Activated CD4-positive, alpha-beta T cell treated with anti-CD3 and anti-CD28 coated beads, Interleukin-2, amount 10 ng/mL, durations not matched to agents 24 days and 14 days (primary cell): Measurements from ENCODE around the gene KRTAP12-2. TPM values are rescaled to one million over a fixed set of nuclear protein-coding genes. Genes with fewer than 3 reads are reported as not detected.
A peak's percentile ranks its signal among the peaks of the same experiment; 100 is the strongest.

ENCODE experiments used
- DNase-seq: peaks from one replicate; pipeline ENCODE4 v3.0.0; 2022
- H3K27ac Mint-ChIP-seq: one replicate; pipeline ENCODE4 v1.8.0; 2022; ENCODE audit warnings: mild to moderate bottlenecking, mixed read lengths
- H3K27me3 Mint-ChIP-seq: one replicate; pipeline ENCODE4 v1.8.0; 2022; ENCODE audit warnings: mixed read lengths
- H3K36me3 Mint-ChIP-seq: one replicate; pipeline ENCODE4 v1.8.0; 2022; ENCODE audit warnings: low read depth, mild to moderate bottlenecking, mixed read lengths
- H3K4me1 Mint-ChIP-seq: one replicate; pipeline ENCODE4 v1.8.0; 2021; ENCODE audit warnings: mixed read lengths
- H3K4me3 Mint-ChIP-seq: one replicate; pipeline ENCODE4 v1.8.0; 2022; ENCODE audit warnings: mild to moderate bottlenecking, moderate library complexity, mixed read lengths
- H3K9me3 Mint-ChIP-seq: one replicate; pipeline ENCODE4 v1.8.0; 2021; ENCODE audit warnings: mixed read lengths
- intact Hi-C: fragments of 100-400 bp; cut with micrococcal nuclease; formaldehyde crosslinking; loops from one replicate; pipeline ENCODE4 v1.15.1; 2023
- total RNA-seq: library from RNA; stranded (reverse); gene quantifications from 2 replicates; pipeline ENCODE4 v1.2.3, GENCODE V29; 2022

Gene KRTAP12-2, protein sequence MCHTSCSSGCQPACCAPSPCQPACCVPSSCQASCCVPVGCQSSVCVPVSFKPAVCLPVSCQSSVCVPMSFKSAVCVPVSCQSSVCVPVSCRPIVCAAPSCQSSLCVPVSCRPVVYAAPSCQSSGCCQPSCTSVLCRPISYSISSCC
- total RNA-seq: not detected in 2 replicates

DNA sequence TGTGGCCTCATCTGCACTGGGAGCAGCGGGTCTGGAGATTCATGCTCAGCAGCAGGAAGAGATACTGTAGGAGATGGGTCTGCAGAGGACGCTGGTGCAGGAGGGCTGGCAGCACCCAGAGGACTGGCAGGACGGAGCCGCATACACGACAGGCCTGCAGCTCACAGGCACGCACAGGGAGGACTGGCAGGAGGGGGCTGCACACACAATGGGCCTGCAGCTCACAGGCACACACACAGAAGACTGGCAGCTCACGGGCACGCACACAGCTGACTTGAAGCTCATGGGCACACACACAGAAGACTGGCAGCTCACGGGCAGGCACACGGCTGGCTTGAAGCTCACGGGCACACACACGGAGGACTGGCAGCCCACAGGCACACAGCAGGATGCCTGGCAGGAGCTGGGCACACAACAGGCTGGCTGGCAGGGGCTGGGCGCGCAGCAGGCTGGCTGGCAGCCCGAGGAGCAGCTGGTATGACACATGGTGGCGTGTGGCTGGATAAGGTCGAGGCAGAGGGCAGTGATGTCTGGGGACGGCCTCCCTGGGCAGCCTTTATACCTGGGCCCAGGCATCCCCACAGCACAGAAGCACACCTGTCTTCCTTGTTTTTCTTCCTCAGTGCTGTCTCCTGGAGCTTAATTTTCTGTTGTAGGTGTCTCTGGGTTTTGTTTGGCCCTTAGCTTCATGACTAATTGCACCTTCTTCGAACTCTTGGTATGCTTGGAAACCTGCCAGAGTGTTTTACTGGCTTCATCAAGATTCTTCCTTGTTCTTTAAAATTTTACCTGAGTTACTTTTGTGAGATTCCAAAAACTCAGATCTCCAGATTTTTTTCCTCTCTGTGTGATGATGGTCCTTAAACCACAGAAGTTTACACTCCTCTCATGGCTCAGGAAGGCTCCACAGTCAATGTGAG, at the start of gene KRTAP12-2:
TSS of gene KRTAP12-2 (minus strand) at position 527 of the 920 bp plus-strand sequence. CDS start at position 486, 41 bp downstream.
- intact Hi-C loops: no loop called here
- Mint-ChIP-seq H3K27ac (no peak within 1 kb of the TSS), H3K36me3 (peaks cover 4% of the 10 kb centered on the region), H3K4me3 (no peak within 1 kb of the TSS), H3K9me3 (peaks cover 27% of the 10 kb centered on the region), H3K4me1 (no peaks in the 10 kb centered on the region), H3K27me3 (peaks cover 20% of the 10 kb centered on the region)
- DNase-seq: no peak

DNA sequence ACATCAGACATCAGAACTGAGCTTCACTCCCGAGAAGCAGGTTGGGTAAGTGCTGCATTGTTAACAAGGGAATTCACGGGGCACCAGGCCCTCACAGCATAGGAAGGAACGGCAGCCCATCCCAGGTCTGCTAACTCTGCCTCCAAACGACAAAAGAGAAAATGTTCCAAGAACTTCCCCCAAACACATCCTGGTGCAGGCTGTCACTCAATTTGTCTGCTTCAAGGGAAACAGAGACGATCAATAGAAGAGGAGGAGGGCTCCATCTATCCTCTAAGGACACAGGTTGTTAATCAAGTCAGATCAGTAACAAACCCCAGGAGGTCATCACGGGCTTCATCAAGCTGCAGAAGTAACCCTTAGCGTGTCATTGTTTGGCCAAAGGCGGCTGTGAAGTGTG, 48.2 kb upstream of the KRTAP12-2 start:
- Mint-ChIP-seq H3K4me3 (no peak overlapping the region), H3K9me3 (peaks cover 7% of the 10 kb centered on the region), H3K36me3 (peaks cover 2% of the 10 kb centered on the region), H3K27me3 (peaks cover 70% of the 10 kb centered on the region), H3K4me1 (peaks cover 9% of the 10 kb centered on the region), H3K27ac (no peak overlapping the region)
- intact Hi-C loops: no loop called here
- no peak for DNase-seq

DNA sequence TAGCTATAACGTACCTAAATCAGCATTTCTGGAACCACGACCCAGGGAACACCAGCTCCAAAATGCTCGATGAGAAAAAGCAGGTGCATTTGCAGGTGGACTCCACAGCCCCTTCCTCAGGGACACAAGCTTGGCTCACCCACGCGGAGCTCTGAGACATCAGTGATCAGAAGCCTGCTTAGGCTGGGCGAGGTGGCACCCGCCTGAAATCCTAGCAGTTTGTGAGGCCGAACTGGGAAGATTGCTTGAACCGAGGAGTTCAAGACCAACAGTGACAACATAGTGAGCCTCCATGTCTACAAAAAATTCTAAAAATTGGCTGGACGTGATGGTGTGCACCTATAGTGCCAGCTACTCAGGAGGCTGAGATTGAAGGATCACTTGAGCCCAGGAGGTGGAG, 47.1 kb upstream of the KRTAP12-2 start:
- Mint-ChIP-seq H3K4me3 (no peak overlapping the region), H3K4me1 (peaks cover 9% of the 10 kb centered on the region), H3K27ac (no peak overlapping the region), H3K27me3 (peaks cover 70% of the 10 kb centered on the region), H3K36me3 (peaks cover 5% of the 10 kb centered on the region), H3K9me3 (peaks cover 7% of the 10 kb centered on the region)
- intact Hi-C loops: no loop called here
- DNase-seq: no peak

DNA sequence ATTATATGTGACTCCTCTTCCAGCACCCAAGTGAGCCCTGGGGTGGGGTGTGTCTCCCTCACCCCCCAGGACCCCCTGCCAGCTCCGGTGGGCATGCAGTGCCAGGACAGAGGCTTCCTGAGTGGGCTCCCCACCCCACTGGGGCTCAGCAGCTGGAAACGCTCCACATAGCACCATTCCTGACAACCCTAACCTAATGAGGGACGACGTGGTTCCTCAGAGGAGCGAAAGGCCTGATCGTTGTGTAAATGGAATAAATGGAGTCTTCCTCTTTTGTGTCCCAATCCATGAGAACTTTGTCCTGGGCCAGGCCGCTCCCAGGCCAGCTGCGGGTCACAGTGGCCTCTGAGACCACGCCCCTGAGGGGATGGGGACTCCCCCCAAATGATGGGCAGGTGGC, 46.4 kb upstream of the KRTAP12-2 start:
- intact Hi-C loops: no loop called here
- Mint-ChIP-seq H3K36me3 (peaks cover 5% of the 10 kb centered on the region), H3K4me3 (no peak overlapping the region), H3K27ac (no peak overlapping the region), H3K27me3 (peaks cover 70% of the 10 kb centered on the region), H3K9me3 (peaks cover 7% of the 10 kb centered on the region), H3K4me1 (peaks cover 9% of the 10 kb centered on the region)
- DNase-seq: no peak

GRCh38 chr21:44712203-44713028, 45.7 kb upstream of the KRTAP12-2 start:
- peaks cover 7% of the 10 kb centered on the region for H3K9me3 Mint-ChIP-seq
- peaks cover 5% of the 10 kb centered on the region for H3K36me3 Mint-ChIP-seq
- peaks cover 75% of the 10 kb centered on the region for H3K27me3 Mint-ChIP-seq
- peaks cover 9% of the 10 kb centered on the region for H3K4me1 Mint-ChIP-seq
- no peak overlapping the region for H3K4me3 Mint-ChIP-seq
- intact Hi-C loops: no loop called here
- DNase-seq: no peak
- H3K27ac Mint-ChIP-seq: no peak overlapping the region

DNA sequence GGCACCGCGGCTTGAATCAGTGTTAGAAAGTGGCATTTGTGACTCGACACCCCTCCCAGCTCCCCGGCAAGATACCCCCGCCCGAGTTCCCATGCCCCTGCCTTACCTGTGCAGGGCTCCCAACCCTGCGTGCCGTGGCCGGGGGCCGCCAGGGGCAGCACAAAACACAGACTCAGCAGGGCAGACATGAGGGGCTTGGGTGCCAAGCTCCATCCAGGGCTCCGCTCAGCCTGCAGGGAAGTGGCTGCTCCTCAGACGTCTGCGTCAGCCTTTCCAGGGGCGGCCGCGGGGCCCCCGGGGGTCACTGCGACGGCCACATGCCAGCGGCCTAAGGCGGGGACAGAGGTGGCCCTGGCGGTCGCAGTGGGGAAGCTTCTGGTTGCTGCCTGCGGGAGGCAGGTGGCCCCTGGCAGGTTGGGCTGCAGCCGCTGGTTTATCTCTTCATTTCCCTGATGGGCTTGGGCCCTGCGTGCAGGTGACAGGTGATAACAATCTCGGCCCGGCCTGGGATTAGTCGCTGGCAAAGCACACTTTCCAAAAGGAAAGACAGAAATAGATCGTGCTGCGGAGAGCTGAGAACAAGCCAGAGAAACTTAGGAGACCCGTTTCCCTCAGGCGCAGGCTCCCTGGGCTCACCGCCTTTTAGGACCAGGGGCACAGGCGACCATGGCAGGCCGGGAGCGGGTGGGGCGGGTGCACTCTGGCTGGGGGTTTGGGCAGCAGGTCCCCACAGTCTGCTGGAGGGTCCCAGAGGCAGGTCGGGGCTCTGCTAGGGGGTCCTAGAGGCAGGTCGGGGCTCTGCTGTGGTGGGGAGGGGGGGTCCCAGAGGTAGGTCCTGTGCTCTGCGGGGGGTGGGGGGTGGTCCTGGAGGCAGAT, 44.8 kb upstream of the KRTAP12-2 start, which contains the start of gene TSPEAR:
TSS of gene TSPEAR (minus strand) at position 246 of the 876 bp plus-strand sequence. CDS start at position 188, 58 bp downstream.
- H3K27ac Mint-ChIP-seq: no peak within 1 kb of the TSS
- peaks cover 5% of the 10 kb centered on the region for H3K36me3 Mint-ChIP-seq
- H3K9me3 Mint-ChIP-seq: peaks cover 7% of the 10 kb centered on the region
- DNase-seq: no peak
- intact Hi-C loops: no loop called here
- H3K4me3 Mint-ChIP-seq: no peak within 1 kb of the TSS
- H3K27me3 Mint-ChIP-seq: peaks cover 80% of the 10 kb centered on the region
- H3K4me1 Mint-ChIP-seq: peaks cover 9% of the 10 kb centered on the region

DNA sequence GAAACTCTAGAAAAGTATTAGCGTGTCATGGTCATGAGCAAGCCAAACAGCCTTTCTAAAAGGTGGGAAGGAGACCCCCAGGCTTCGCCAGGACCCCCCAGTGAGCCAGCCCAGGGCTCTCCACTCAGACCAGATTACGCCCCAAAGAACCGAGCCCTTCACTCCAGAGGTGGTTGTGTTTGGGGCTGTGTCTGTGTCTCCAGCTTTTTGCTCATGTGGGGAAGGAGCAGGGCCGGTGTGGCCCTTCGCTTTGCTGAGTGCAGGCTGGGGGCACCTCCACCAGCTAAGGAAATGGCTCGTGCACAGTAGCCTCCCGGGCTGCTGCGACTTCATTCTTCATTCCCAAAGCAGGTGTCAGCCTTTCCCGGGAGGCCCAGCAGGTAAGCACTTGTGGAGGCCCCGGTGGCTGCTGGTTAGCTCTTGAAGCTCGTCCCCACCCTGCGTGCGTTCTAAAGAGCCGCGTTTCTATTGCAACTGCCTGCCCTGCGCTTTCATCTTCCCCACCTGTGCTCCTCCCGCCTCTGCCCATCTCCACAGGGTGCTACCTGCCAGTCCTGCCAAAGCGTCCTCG, 44.1 kb upstream of the KRTAP12-2 start:
- Mint-ChIP-seq H3K9me3 (peaks cover 5% of the 10 kb centered on the region), H3K36me3 (peaks cover 7% of the 10 kb centered on the region), H3K4me3 (no peak overlapping the region), H3K27ac (no peak overlapping the region), H3K27me3 (peaks cover 82% of the 10 kb centered on the region), H3K4me1 (peaks cover 10% of the 10 kb centered on the region)
- intact Hi-C loops: no loop called here
- no peak for DNase-seq

DNA sequence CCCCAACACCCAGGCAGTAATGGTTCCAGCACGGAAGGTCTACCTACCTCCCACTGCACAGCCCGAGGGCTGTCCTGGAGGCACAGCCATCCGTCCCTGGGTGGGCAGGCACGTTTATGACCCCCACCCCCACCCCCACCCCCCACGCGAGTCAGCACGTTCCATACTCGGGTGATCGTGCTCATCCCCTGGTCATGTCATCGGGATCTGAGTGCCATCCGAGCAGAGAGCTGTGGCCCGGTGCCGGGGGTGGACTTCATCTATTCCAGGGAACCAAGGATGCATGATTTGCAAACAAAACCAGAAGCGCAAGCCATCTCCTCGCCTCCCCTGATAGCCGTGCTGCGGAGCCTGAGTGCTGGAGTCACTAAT, 43.6 kb upstream of the KRTAP12-2 start:
- peaks cover 4% of the 10 kb centered on the region for H3K9me3 Mint-ChIP-seq
- H3K4me1 Mint-ChIP-seq: peaks cover 7% of the 10 kb centered on the region
- intact Hi-C loops: no loop called here
- no peak overlapping the region for H3K4me3 Mint-ChIP-seq
- DNase-seq: no peak
- H3K27me3 Mint-ChIP-seq: peaks cover 81% of the 10 kb centered on the region
- H3K36me3 Mint-ChIP-seq: peaks cover 8% of the 10 kb centered on the region
- no peak overlapping the region for H3K27ac Mint-ChIP-seq

GRCh38 chr21:44709426-44710293, 42.9 kb upstream of the KRTAP12-2 start:
- intact Hi-C loops: no loop called here
- Mint-ChIP-seq H3K4me3 (no peak overlapping the region), H3K36me3 (peaks cover 11% of the 10 kb centered on the region), H3K27ac (no peak overlapping the region), H3K27me3 (peaks cover 82% of the 10 kb centered on the region), H3K4me1 (peaks cover 2% of the 10 kb centered on the region), H3K9me3 (peaks cover 10% of the 10 kb centered on the region)
- peak; percentile 62 for DNase-seq

GRCh38 chr21:44708866-44709425, 42.2 kb upstream of the KRTAP12-2 start:
- Mint-ChIP-seq H3K36me3 (peaks cover 11% of the 10 kb centered on the region), H3K27me3 (peaks cover 82% of the 10 kb centered on the region), H3K4me3 (no peak overlapping the region)

DNA sequence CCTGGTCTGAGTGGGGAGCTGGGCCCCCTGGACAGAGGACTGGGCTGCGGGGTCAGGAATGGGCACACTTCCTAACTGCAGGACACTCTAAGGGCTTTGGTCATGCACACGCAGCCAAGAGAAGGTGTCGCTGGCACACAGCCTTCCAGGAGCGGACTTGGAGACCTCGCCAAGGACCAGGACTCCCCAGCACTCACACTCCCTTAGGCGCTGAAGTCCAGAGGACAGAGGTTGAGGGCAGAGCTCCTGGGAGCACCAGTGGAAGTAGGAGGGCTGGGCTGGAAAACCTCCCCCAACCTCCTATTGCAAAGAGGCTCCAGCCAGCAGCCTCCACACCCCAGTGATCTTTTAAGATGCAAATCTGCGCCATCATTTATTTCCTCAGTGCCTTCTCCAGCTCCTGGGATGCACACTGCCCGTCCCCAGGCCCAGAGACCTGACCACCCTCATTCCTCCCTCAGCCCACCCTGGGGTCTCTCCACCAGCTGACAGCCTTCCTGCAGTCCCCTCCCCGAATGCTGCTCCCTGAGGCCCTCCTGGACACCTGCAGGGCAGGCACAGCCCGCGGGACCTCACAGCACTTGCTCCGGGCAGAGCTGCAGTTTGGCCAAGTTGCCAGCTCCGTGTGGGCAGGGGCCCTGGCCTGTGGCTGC, 41.6 kb upstream of the KRTAP12-2 start:
- intact Hi-C loops: no loop called here
- no peak for DNase-seq
- Mint-ChIP-seq H3K27ac (no peak overlapping the region), H3K9me3 (peaks cover 10% of the 10 kb centered on the region), H3K4me1 (peaks cover 2% of the 10 kb centered on the region), H3K4me3 (no peak overlapping the region), H3K27me3 (peaks cover 78% of the 10 kb centered on the region), H3K36me3 (peaks cover 11% of the 10 kb centered on the region)

More at GRCh38 chr21:44708866-44709425, 42.2 kb upstream of the KRTAP12-2 start:
- intact Hi-C loops: no loop called here
- Mint-ChIP-seq H3K27ac (no peak overlapping the region), H3K9me3 (peaks cover 10% of the 10 kb centered on the region), H3K4me1 (peaks cover 2% of the 10 kb centered on the region)
- DNase-seq: no peak
